Caco-2 (cell line): Measurements from ENCODE around the gene TARS3. TPM values are rescaled to one million over a fixed set of nuclear protein-coding genes. Genes with fewer than 3 reads are reported as not detected.

Source experiments
- BruUV-seq: library from RNA; stranded (reverse); fragments of 400-500 nt; replicated peaks from 2 replicates; lab custom pipeline; 2021; lab: Mats Ljungman, UMichigan
- CTCF ChIA-PET: fragments of 300-600 bp; sonication (Branson Sonifier 250); formaldehyde crosslinking; loops from one replicate; lab custom pipeline; 2022; ENCODE audit warnings: antibody characterized with exemption; lab: Charles Lee
- POLR2A ChIA-PET: fragments of 300-600 bp; sonication (Branson Sonifier 250); formaldehyde crosslinking; loops from one replicate; lab custom pipeline; 2022; ENCODE audit warnings: antibody characterized with exemption; lab: Charles Lee
- DNase-seq, 2 experiments: peaks; one replicate each; pipeline versions ENCODE4 v3.0.0 to v3.0.0-alpha.2; 2020 to 2022
- H3K27me3 ChIP-seq: replicated peaks from 2 replicates; pipeline ENCODE4 v1.6.0; 2011; ENCODE audit warnings: low read length; ENCODE audit not compliant: control insufficient read depth, insufficient read depth
- H3K36me3 ChIP-seq: 2 replicates; pipeline ENCODE4 v1.5.1; 2011; ENCODE audit warnings: low read length; ENCODE audit not compliant: control insufficient read depth, insufficient read depth
- H3K4me1 ChIP-seq: fragments of 250-450 bp; sonication (Bioruptor Pico); 2 replicates; pipeline ENCODE4 v1.5.1; 2020; ENCODE audit warnings: mild to moderate bottlenecking
- H3K4me3 ChIP-seq: 2 replicates; pipeline ENCODE4 v1.5.1; 2011; ENCODE audit warnings: low read depth, mild to moderate bottlenecking, control low read depth, low read length
- H3K9me3 ChIP-seq: fragments of 250-450 bp; sonication (Bioruptor Pico); 2 replicates; pipeline ENCODE4 v1.5.1; 2020; ENCODE audit warnings: mild to moderate bottlenecking, moderate library complexity
- H3K27ac Mint-ChIP-seq: one replicate; pipeline ENCODE4 v1.8.0; 2022; ENCODE audit warnings: mixed read lengths; ENCODE audit not compliant: unreplicated experiment
- H3K27me3 Mint-ChIP-seq: one replicate; pipeline ENCODE4 v1.8.0; 2022; ENCODE audit warnings: mixed read lengths; ENCODE audit not compliant: insufficient read depth, unreplicated experiment
- H3K36me3 Mint-ChIP-seq: one replicate; pipeline ENCODE4 v1.8.0; 2022; ENCODE audit warnings: mild to moderate bottlenecking, mixed read lengths; ENCODE audit not compliant: insufficient read depth, unreplicated experiment
- H3K4me1 Mint-ChIP-seq: one replicate; pipeline ENCODE4 v1.8.0; 2022; ENCODE audit warnings: low read depth, mixed read lengths; ENCODE audit not compliant: unreplicated experiment
- H3K4me3 Mint-ChIP-seq: one replicate; pipeline ENCODE4 v1.8.0; 2022; ENCODE audit warnings: mild to moderate bottlenecking, moderate library complexity, mixed read lengths; ENCODE audit not compliant: unreplicated experiment
- H3K9me3 Mint-ChIP-seq: one replicate; pipeline ENCODE4 v1.8.0; 2022; ENCODE audit warnings: mixed read lengths; ENCODE audit not compliant: unreplicated experiment
- CTCF ChIP-seq, 2 experiments: fragments of 200-600 bp in 1 of 2; IDR thresholded peaks; 1 replicate in 1 of 2; 2 replicates in 1 of 2; pipeline versions ENCODE4 v1.5.1 to v1.8.0; 2011 to 2022; ENCODE audit warnings: antibody characterized with exemption in 1 of 2, control low read depth in 1 of 2, inconsistent platforms in 1 of 2, low read depth in 1 of 2, low read length in 1 of 2, mild to moderate bottlenecking in 1 of 2, moderate library complexity in 1 of 2; ENCODE audit not compliant: insufficient read depth in 1 of 2, severe bottlenecking in 1 of 2, unreplicated experiment in 1 of 2
- intact Hi-C: fragments of 100-400 bp; cut with micrococcal nuclease; formaldehyde crosslinking; loops from one replicate; pipeline ENCODE4 v1.10.0; 2022; ENCODE audit not compliant: unreplicated experiment
- total RNA-seq: library from RNA; stranded (reverse); gene quantifications from 2 replicates; pipeline ENCODE4 v1.2.3, GENCODE V29; 2022

The TARS3 gene
- total RNA-seq, 1 experiment from 2014 or later = 9.8 TPM

- H3K9me3 Mint-ChIP-seq = no peaks in the 10 kb centered on the region
- H3K4me3 Mint-ChIP-seq = no peak overlapping the region
- DNase-seq = no peak
- Histone ChIP-seq H3K9me3 (no peaks in the 10 kb centered on the region), H3K4me3 (no peak overlapping the region), H3K27me3 (no peaks in the 10 kb centered on the region), H3K36me3 (no peaks in the 10 kb centered on the region), H3K4me1 (0 out of 2 replicates have a peak, but pooled peaks cover 3% of the 10 kb centered on the region)
- peaks cover 6% of the 10 kb centered on the region for H3K4me1 Mint-ChIP-seq
- POLR2A ChIA-PET = no interaction called here
- intact Hi-C loops = no loop called here
- BruUV-seq = no TSS peak
- no peaks in the 10 kb centered on the region for H3K27me3 Mint-ChIP-seq
- no peak overlapping the region for H3K27ac Mint-ChIP-seq
- no peak for TF ChIP-seq CTCF (IDR thresholded peaks at IDR 0.05; ENCODE audit: insufficient read depth in 1 of 2, low read depth in 1 of 2, low read length in 1 of 2, severe bottlenecking in 1 of 2, unreplicated experiment in 1 of 2)
- H3K36me3 Mint-ChIP-seq = no peaks in the 10 kb centered on the region
- CTCF ChIA-PET = no interaction called here
Observed at GRCh38 chr15:101607108-101607507, 117.2 kb downstream of the TARS3 start.

- Histone ChIP-seq H3K36me3 (no peaks in the 10 kb centered on the region), H3K9me3 (no peaks in the 10 kb centered on the region), H3K4me3 (no peak overlapping the region), H3K27me3 (no peaks in the 10 kb centered on the region), H3K4me1 (0 out of 2 replicates have a peak, but pooled peaks cover 3% of the 10 kb centered on the region)
- H3K36me3 Mint-ChIP-seq = no peaks in the 10 kb centered on the region
- no peak overlapping the region for H3K27ac Mint-ChIP-seq
- no peak for DNase-seq
- H3K4me1 Mint-ChIP-seq = no peaks in the 10 kb centered on the region
- no TSS peak for BruUV-seq
- intact Hi-C loops = no loop called here
- no peak for TF ChIP-seq CTCF (IDR thresholded peaks at IDR 0.05; ENCODE audit: insufficient read depth in 1 of 2, low read depth in 1 of 2, low read length in 1 of 2, severe bottlenecking in 1 of 2, unreplicated experiment in 1 of 2)
- POLR2A ChIA-PET = no interaction called here
- no peaks in the 10 kb centered on the region for H3K27me3 Mint-ChIP-seq
- no peaks in the 10 kb centered on the region for H3K9me3 Mint-ChIP-seq
- CTCF ChIA-PET = no interaction called here
- H3K4me3 Mint-ChIP-seq = no peak overlapping the region
Observed at GRCh38 chr15:101604124-101604874, 120.0 kb downstream of the TARS3 start.

Other genes starting within 250 kb of the TARS3 start
- gene PCSK6, start 234.8 kb downstream of the TARS3 start, total RNA-seq = 69.5 and 70.6 TPM in 2 replicates
- 34.7 and 39.2 TPM in 2 replicates for gene TM2D3, start 72.1 kb downstream of the TARS3 start, total RNA-seq
- not detected in 2 replicates for gene OR4F6, start 79.0 kb upstream of the TARS3 start, total RNA-seq
- gene OR4F15, start 87.7 kb upstream of the TARS3 start, total RNA-seq = not detected in 2 replicates